Choroid plexus epithelial cell (primary cell): ENCODE results near the gene C16orf74.

Experiments
- DNase-seq: peaks from one replicate; pipeline ENCODE4 v3.0.0-alpha.2; 2010; ENCODE audit warnings: low read depth
- H3K4me3 ChIP-seq: 2 replicates; pipeline ENCODE4 v1.5.1; 2011; ENCODE audit warnings: low read depth, mild to moderate bottlenecking, control low read depth, low read length, moderate library complexity
- CTCF ChIP-seq: conservative IDR thresholded peaks from 2 replicates; pipeline ENCODE4 v1.5.1; 2011; ENCODE audit warnings: low read depth, mild to moderate bottlenecking, control low read depth, inconsistent platforms, low read length, moderate library complexity

Gene C16orf74

DNA sequence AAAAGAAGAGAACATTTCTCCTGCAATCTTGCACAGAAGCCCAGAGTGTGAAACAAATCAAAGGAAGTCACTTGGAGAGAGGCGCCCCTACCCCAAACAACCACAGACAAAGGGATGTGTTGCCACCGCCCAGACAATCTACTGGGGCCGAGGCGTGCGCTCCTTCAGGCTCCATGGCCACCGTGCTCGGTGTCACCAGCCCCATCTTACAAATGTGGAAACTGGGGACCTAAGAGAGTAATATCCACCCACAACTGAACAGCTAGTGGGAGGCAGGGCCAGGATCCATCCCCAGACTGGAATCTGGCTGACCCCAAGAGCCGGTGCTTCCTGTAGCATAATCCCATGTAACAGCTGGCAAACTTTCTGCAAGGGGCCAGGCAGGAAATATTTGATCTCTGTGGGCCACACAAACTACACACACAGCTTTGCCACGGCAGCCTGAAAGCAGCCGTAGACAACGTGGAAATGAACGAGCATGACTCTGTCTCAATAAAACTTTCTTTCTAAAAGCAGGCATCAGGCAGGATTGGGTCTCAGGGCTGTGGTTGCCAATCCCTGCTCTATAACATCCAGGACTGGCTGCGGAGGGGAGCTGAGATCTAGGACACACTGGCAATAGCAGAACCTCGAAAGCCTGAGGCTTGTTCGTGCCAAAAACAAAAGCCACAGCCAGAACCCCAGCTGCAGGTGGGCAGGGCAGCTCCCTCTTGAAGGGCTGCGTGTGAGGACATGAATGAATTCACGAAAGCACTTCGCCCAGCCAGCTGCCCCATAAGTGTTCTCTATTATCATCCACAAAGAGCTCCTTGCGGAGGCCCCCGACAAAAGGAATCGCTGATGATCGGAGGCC, 35.5 kb downstream of the C16orf74 start:
- DNase-seq, result peak; percentile 41
- TF ChIP-seq CTCF, result no peak
- H3K4me3 ChIP-seq, result no peak overlapping the region

- no peak for TF ChIP-seq CTCF
- H3K4me3 ChIP-seq, result no peak overlapping the region
- DNase-seq, result no peak
Measured at GRCh38 chr16:85712801-85713200, 38.1 kb downstream of the C16orf74 start.

GRCh38 chr16:85711982-85712587, 38.8 kb downstream of the C16orf74 start:
- no peak for TF ChIP-seq CTCF
- DNase-seq, result no peak
- no peak overlapping the region for H3K4me3 ChIP-seq

GRCh38 chr16:85710732-85711131, 40.2 kb downstream of the C16orf74 start:
- DNase-seq, result no peak
- no peak for TF ChIP-seq CTCF
- no peak overlapping the region for H3K4me3 ChIP-seq

DNA sequence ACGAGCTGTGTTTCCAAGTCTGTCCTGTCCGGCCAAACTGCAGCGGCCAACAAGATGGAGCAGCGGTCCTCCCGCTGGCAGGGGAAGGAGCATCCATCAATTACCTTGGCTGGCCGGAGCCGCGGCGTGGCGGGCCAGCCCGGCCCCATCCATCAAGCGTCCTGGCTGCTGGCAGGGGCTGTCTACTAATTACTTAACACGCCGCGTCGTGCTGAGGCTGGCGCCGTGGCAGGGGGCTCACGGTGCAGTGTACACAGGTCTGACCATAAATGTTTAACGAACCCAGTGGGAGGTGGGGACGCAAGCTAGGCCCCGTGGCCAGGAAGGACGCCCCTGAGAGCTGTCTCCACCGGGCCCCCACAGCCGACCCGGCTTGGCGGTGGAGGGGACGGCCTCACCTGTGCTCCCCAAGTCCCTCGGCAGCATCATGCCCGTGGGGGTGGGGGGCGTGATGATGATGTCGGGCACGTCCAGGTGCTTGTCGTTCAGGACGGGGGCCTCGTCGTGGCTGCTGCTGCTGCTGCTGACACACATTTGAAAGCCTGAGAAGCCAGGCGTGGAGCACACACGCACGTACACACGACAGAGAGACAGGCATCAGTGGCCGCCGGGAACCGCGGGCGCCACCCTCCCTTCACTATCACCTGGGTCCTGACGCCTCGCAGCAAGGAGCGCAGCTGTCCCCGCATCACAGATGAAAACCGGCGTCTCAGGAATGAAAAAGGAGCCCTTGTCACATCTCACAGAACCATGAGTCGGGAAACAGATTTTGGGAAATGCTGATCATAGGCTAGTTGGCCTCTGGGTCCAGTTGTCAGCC, 40.9 kb downstream of the C16orf74 start:
- no peak for TF ChIP-seq CTCF
- H3K4me3 ChIP-seq, result no peak overlapping the region
- no peak for DNase-seq

GRCh38 chr16:85708338-85708737, 42.6 kb downstream of the C16orf74 start:
- TF ChIP-seq CTCF, result no peak
- no peak for DNase-seq
- H3K4me3 ChIP-seq, result no peak overlapping the region
